IPS-20b (cell line): ENCODE results near the gene MAP1LC3B2.
A peak's percentile ranks its signal among the peaks of the same experiment; 100 is the strongest.

ENCODE experiments used
- H3K27ac ChIP-seq: one replicate; pipeline ENCODE4 v1.5.1; 2013; ENCODE audit warnings: low read length
- H3K27me3 ChIP-seq: 2 replicates; pipeline ENCODE4 v1.6.1; 2013; ENCODE audit warnings: mild to moderate bottlenecking, low read length, inconsistent platforms; ENCODE audit not compliant: insufficient read depth
- H3K36me3 ChIP-seq: 2 replicates; pipeline ENCODE4 v1.6.1; 2013; ENCODE audit warnings: low read depth, mild to moderate bottlenecking, inconsistent platforms, low read length, moderate library complexity; ENCODE audit not compliant: insufficient read depth
- H3K4me1 ChIP-seq: 2 replicates; pipeline ENCODE4 v1.6.1; 2013; ENCODE audit warnings: mild to moderate bottlenecking, control low read depth, inconsistent platforms, low read length, moderate library complexity; ENCODE audit not compliant: insufficient read depth
- H3K4me3 ChIP-seq: 2 replicates; pipeline ENCODE4 v1.5.1; 2013; ENCODE audit warnings: mild to moderate bottlenecking, low read length, inconsistent platforms
- H3K9ac ChIP-seq: 2 replicates; pipeline ENCODE4 v1.6.1; 2013; ENCODE audit warnings: low read depth, mild to moderate bottlenecking, inconsistent platforms, low read length, moderate library complexity
- H3K9me3 ChIP-seq: 2 replicates; pipeline ENCODE4 v1.6.1; 2013; ENCODE audit warnings: mild to moderate bottlenecking, low read depth, low read length, inconsistent platforms; ENCODE audit not compliant: insufficient read depth

The MAP1LC3B2 gene

GRCh38 chr12:116538076-116538591 lies 21.0 kb upstream of the MAP1LC3B2 start:
- no peaks in the 10 kb centered on the region for H3K36me3 ChIP-seq
- H3K9me3 ChIP-seq: no peaks in the 10 kb centered on the region
- no peak overlapping the region for H3K9ac ChIP-seq
- H3K27me3 ChIP-seq: no peaks in the 10 kb centered on the region; the same call in 1 of the 2 replicates
- no peak overlapping the region for H3K4me3 ChIP-seq
- peaks cover 20% of the 10 kb centered on the region; the same call in 1 of the 2 replicates for H3K4me1 ChIP-seq
- no peak overlapping the region for H3K27ac ChIP-seq

GRCh38 chr12:116538682-116539305 lies 20.4 kb upstream of the MAP1LC3B2 start:
- H3K27ac ChIP-seq: no peak overlapping the region
- H3K9ac ChIP-seq: no peak overlapping the region
- peaks cover 20% of the 10 kb centered on the region; the same call in 1 of the 2 replicates for H3K4me1 ChIP-seq
- H3K27me3 ChIP-seq: no peaks in the 10 kb centered on the region; the same call in 1 of the 2 replicates
- H3K4me3 ChIP-seq: no peak overlapping the region
- H3K9me3 ChIP-seq: no peaks in the 10 kb centered on the region
- no peaks in the 10 kb centered on the region for H3K36me3 ChIP-seq

GRCh38 chr12:116539361-116539771 lies 19.8 kb upstream of the MAP1LC3B2 start:
- no peaks in the 10 kb centered on the region; the same call in 1 of the 2 replicates for H3K27me3 ChIP-seq
- H3K27ac ChIP-seq: no peak overlapping the region
- H3K9me3 ChIP-seq: no peaks in the 10 kb centered on the region
- peaks cover 20% of the 10 kb centered on the region; the same call in 1 of the 2 replicates for H3K4me1 ChIP-seq
- no peaks in the 10 kb centered on the region for H3K36me3 ChIP-seq
- peak overlapping the region; percentile 42; the same call in 1 of the 2 replicates for H3K4me3 ChIP-seq
- H3K9ac ChIP-seq: peak overlapping the region; percentile 44; the same call in 1 of the 2 replicates

- no peaks in the 10 kb centered on the region for H3K36me3 ChIP-seq
- H3K27ac ChIP-seq: no peak overlapping the region
- peak overlapping the region; percentile 42; the same call in 1 of the 2 replicates for H3K4me3 ChIP-seq
- no peaks in the 10 kb centered on the region for H3K9me3 ChIP-seq
- peak overlapping the region; percentile 44; the same call in 1 of the 2 replicates for H3K9ac ChIP-seq
- H3K27me3 ChIP-seq: no peaks in the 10 kb centered on the region
- peaks cover 20% of the 10 kb centered on the region; the same call in 1 of the 2 replicates for H3K4me1 ChIP-seq
Observed at GRCh38 chr12:116539905-116540482, 19.2 kb upstream of the MAP1LC3B2 start.

- Histone ChIP-seq H3K4me3 (no peak overlapping the region), H3K27ac (no peak overlapping the region), H3K9ac (peak overlapping the region; percentile 44; the same call in 1 of the 2 replicates), H3K36me3 (no peaks in the 10 kb centered on the region), H3K4me1 (peaks cover 20% of the 10 kb centered on the region; the same call in 1 of the 2 replicates), H3K27me3 (no peaks in the 10 kb centered on the region), H3K9me3 (no peaks in the 10 kb centered on the region)
Observed at GRCh38 chr12:116540622-116541152, 18.5 kb upstream of the MAP1LC3B2 start.

GRCh38 chr12:116541547-116542344 lies 17.4 kb upstream of the MAP1LC3B2 start:
- Histone ChIP-seq H3K4me1 (peaks cover 20% of the 10 kb centered on the region; the same call in 1 of the 2 replicates), H3K9me3 (no peaks in the 10 kb centered on the region), H3K36me3 (no peaks in the 10 kb centered on the region), H3K9ac (no peak overlapping the region), H3K27me3 (no peaks in the 10 kb centered on the region), H3K27ac (no peak overlapping the region), H3K4me3 (no peak overlapping the region)

GRCh38 chr12:116542345-116542956 lies 16.7 kb upstream of the MAP1LC3B2 start:
- no peaks in the 10 kb centered on the region for H3K36me3 ChIP-seq
- H3K27ac ChIP-seq: no peak overlapping the region
- H3K4me1 ChIP-seq: peaks cover 20% of the 10 kb centered on the region; the same call in 1 of the 2 replicates
- H3K9me3 ChIP-seq: no peaks in the 10 kb centered on the region
- H3K4me3 ChIP-seq: no peak overlapping the region
- no peak overlapping the region for H3K9ac ChIP-seq
- H3K27me3 ChIP-seq: no peaks in the 10 kb centered on the region

GRCh38 chr12:116544656-116545055 lies 14.5 kb upstream of the MAP1LC3B2 start:
- Histone ChIP-seq H3K27me3 (no peaks in the 10 kb centered on the region), H3K4me3 (no peak overlapping the region), H3K4me1 (peaks cover 11% of the 10 kb centered on the region; the same call in 1 of the 2 replicates), H3K9ac (no peak overlapping the region), H3K27ac (no peak overlapping the region), H3K36me3 (no peaks in the 10 kb centered on the region), H3K9me3 (no peaks in the 10 kb centered on the region)

- Histone ChIP-seq H3K27me3 (no peaks in the 10 kb centered on the region), H3K27ac (no peak overlapping the region), H3K9me3 (no peaks in the 10 kb centered on the region), H3K4me1 (peaks cover 6% of the 10 kb centered on the region; the same call in 1 of the 2 replicates), H3K9ac (no peak overlapping the region), H3K36me3 (no peaks in the 10 kb centered on the region), H3K4me3 (no peak overlapping the region)
Observed at GRCh38 chr12:116545144-116545543, 14.0 kb upstream of the MAP1LC3B2 start.

GRCh38 chr12:116545936-116546335 lies 13.2 kb upstream of the MAP1LC3B2 start:
- no peaks in the 10 kb centered on the region for H3K36me3 ChIP-seq
- H3K9ac ChIP-seq: no peak overlapping the region
- H3K27me3 ChIP-seq: no peaks in the 10 kb centered on the region
- H3K4me3 ChIP-seq: no peak overlapping the region
- H3K27ac ChIP-seq: no peak overlapping the region
- no peaks in the 10 kb centered on the region for H3K4me1 ChIP-seq
- no peaks in the 10 kb centered on the region for H3K9me3 ChIP-seq

GRCh38 chr12:116547955-116548501 lies 11.2 kb upstream of the MAP1LC3B2 start:
- no peaks in the 10 kb centered on the region for H3K9me3 ChIP-seq
- no peaks in the 10 kb centered on the region for H3K36me3 ChIP-seq
- no peak overlapping the region for H3K4me3 ChIP-seq
- no peaks in the 10 kb centered on the region for H3K4me1 ChIP-seq
- no peak overlapping the region for H3K9ac ChIP-seq
- no peak overlapping the region for H3K27ac ChIP-seq
- no peaks in the 10 kb centered on the region for H3K27me3 ChIP-seq
